ENCODE results near the gene CDK6.
A peak's percentile ranks its signal among the peaks of the same experiment; 100 is the strongest.

The CDK6 gene

GRCh38 chr7:92588561-92588960, 247.8 kb downstream of the CDK6 start:
- DNase-seq (ENCODE audit: low read depth), result peak; percentile 39
- TF ChIP-seq CTCF (IDR thresholded peaks at IDR 0.05; ENCODE audit: insufficient read depth, low read depth, low read length, missing control alignments), result no peak
- peak overlapping the region; percentile 86 for H3K4me3 ChIP-seq (ENCODE audit: low read length)

- no peak overlapping the region for H3K4me3 ChIP-seq (ENCODE audit: low read length)
- TF ChIP-seq CTCF (IDR thresholded peaks at IDR 0.05; ENCODE audit: insufficient read depth, low read depth, low read length, missing control alignments), result no peak
- DNase-seq (ENCODE audit: low read depth), result no peak
These were observed 249.5 kb downstream of the CDK6 start for GRCh38 chr7:92586841-92587240.

- peak; percentile 35 for DNase-seq (ENCODE audit: low read depth)
- no peak overlapping the region for H3K4me3 ChIP-seq (ENCODE audit: low read length)
- TF ChIP-seq CTCF (IDR thresholded peaks at IDR 0.05; ENCODE audit: insufficient read depth, low read depth, low read length, missing control alignments), result no peak
These were observed 250.0 kb downstream of the CDK6 start for GRCh38 chr7:92586403-92586802.

- no peak overlapping the region for H3K4me3 ChIP-seq (ENCODE audit: low read length)
- DNase-seq (ENCODE audit: low read depth), result no peak
These were observed 251.4 kb downstream of the CDK6 start for GRCh38 chr7:92584953-92585352.

GRCh38 chr7:92582948-92583347, 253.4 kb downstream of the CDK6 start:
- no peak for DNase-seq (ENCODE audit: low read depth)
- TF ChIP-seq CTCF (IDR thresholded peaks at IDR 0.05; ENCODE audit: insufficient read depth, low read depth, low read length, missing control alignments), result no peak
- H3K4me3 ChIP-seq (ENCODE audit: low read length), result no peak overlapping the region

More at GRCh38 chr7:92584953-92585352, 251.4 kb downstream of the CDK6 start:
- no peak for TF ChIP-seq CTCF (IDR thresholded peaks at IDR 0.05; ENCODE audit: insufficient read depth, low read depth, low read length, missing control alignments)

GRCh38 chr7:92576296-92576695, 260.1 kb downstream of the CDK6 start:
- no peak overlapping the region for H3K4me3 ChIP-seq (ENCODE audit: low read length)
- no peak for DNase-seq (ENCODE audit: low read depth)
- no peak for TF ChIP-seq CTCF (IDR thresholded peaks at IDR 0.05; ENCODE audit: insufficient read depth, low read depth, low read length, missing control alignments)

- no peak for DNase-seq (ENCODE audit: low read depth)
- no peak for TF ChIP-seq CTCF (IDR thresholded peaks at IDR 0.05; ENCODE audit: insufficient read depth, low read depth, low read length, missing control alignments)
- no peak overlapping the region for H3K4me3 ChIP-seq (ENCODE audit: low read length)
These were observed 267.2 kb downstream of the CDK6 start for GRCh38 chr7:92569137-92569536.

Data from epithelial cell of esophagus (primary cell).